Measurements from ENCODE around the gene TTYH1.

TTYH1 gene

DNA sequence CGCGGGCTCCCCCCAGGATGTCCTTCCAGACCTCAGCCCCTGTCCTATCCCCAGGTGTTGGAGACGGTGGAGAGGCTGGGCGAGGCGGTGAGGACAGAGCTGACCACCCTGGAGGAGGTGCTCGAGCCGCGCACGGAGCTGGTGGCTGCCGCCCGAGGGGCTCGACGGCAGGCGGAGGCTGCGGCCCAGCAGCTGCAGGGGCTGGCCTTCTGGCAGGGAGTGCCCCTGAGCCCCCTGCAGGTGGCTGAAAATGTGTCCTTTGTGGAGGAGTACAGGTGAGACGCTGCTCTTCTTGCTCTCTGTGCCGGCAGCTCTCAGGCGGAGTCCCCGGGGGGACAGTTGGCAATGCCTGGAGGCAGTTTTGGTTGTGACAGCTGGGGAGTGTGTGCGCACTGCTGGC is 6.9 kb downstream of the TTYH1 start:
- no peak for DNase-seq (ENCODE audit: low read depth in 2 of 2)

DNA sequence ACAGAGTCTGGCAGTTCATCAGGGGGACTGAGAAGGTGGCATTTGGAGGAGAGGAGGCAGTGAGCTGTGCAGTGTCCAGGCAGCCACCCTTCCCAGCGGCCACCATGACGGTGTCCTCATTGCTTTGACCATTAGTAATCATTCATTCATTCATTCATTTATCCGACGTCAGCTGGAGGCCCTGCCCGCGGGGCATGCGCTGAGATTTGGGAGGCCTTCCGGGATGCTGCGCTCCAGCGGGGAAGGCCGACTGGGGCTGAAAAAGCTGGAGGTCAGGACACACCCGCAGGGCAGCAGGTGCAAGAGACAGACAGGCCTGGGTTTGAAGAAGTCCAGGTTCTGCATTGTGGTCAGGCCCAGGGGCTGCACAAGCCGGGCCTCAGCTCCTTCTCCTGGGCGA is 8.9 kb downstream of the TTYH1 start:
- no peak for DNase-seq (ENCODE audit: low read depth in 2 of 2)

DNA sequence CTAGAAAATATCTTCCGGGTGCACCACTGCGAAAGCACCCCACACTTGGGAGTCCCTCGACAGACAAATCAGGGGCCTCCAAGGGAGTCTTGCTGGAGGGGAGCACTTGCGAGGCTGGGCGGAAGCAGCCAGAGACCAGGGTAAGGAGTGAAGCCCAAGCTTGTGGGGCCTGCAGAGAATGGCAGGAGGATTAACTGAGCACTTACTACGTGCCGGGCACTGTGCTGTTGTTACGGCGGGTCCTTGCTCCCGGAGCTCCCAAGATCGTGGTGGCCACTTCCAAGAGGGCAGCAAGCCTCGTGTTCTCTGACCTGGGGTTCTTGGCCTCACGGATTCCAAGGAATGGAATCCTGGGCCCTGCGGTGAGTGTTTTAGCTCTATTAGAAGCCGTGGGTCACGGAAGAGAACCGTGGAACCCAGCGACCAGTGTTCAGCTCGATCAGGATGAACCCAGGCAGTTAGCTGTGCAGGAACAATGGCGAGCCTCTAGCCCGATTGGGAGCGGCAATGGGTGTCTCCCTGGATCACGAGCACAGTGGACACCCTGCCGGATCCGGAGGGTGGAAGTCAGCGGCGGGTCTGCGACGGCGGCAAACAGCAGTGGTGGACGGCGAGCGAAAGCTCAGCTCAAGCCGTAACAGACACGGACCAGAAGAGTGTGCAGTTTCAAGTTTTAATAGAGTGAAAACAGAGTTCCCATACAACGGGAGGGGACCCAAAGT is 9.6 kb downstream of the TTYH1 start:
- DNase-seq (ENCODE audit: low read depth in 2 of 2), result no peak

DNA sequence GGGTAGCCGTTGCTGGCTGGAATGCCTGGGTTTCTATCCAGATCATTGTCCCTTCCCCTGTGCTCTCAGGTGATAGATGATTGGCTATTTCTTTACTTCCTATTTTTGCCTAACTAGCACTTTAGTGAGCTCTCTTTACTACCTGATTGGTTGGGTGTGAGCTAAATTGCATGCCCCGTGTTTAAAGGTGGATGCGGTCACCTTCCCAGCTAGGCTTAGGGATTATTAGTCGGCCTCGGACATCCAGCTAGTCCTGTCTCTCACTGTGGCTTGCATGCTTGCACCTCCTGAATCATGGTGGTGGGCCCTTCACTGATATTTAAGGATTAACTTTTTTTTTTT is 10.1 kb downstream of the TTYH1 start:
- DNase-seq (ENCODE audit: low read depth in 2 of 2), result no peak

DNA sequence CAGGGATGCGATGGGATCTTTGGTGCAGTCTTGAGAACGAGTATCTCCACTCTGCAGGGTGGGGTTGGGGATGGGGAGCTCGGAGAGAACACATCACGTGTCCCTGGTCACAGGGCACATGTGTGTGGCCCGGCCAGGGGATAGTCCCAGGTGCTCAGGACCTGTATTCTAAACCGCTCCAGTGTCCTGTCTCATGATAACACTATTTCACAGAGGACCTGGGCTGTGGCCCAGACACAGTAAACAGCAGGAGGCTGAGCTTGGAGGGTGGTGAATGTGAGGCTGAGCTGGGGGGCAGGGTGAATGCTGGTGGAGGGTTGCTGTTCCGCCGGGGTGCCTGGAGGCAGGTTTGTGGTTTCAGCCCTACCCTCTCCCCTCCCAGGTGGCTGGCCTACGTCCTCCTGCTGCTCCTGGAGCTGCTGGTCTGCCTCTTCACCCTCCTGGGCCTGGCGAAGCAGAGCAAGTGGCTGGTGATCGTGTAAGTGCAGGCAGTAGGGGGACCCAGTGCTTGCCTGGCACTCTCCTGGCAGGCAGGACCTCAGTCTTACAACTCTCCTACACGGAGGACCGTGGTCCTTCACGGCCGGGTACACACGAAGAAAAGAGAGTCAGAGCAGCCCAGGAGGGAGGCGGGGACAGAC is 11.1 kb downstream of the TTYH1 start:
- no peak for DNase-seq (ENCODE audit: low read depth in 2 of 2)

DNA sequence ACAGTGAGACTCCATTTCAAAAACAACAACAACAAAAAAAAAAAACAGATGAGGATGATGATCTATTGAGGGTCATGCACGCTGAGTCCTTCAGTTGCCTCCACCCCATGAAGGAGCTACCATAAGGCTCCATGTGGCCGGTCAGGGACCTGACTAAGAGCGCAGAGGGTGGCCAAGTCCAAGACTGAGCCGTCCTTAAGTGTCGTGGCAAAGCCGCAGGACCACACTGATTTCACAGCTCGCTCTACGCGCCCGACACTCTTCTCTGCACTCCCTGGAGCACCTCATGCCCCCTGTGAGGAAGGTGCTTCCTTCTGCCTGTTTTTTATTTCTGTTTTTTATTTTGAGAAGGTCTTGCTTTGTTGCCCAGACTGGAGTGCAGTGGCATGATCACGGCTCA is 12.3 kb downstream of the TTYH1 start:
- no peak for DNase-seq (ENCODE audit: low read depth in 2 of 2)

DNA sequence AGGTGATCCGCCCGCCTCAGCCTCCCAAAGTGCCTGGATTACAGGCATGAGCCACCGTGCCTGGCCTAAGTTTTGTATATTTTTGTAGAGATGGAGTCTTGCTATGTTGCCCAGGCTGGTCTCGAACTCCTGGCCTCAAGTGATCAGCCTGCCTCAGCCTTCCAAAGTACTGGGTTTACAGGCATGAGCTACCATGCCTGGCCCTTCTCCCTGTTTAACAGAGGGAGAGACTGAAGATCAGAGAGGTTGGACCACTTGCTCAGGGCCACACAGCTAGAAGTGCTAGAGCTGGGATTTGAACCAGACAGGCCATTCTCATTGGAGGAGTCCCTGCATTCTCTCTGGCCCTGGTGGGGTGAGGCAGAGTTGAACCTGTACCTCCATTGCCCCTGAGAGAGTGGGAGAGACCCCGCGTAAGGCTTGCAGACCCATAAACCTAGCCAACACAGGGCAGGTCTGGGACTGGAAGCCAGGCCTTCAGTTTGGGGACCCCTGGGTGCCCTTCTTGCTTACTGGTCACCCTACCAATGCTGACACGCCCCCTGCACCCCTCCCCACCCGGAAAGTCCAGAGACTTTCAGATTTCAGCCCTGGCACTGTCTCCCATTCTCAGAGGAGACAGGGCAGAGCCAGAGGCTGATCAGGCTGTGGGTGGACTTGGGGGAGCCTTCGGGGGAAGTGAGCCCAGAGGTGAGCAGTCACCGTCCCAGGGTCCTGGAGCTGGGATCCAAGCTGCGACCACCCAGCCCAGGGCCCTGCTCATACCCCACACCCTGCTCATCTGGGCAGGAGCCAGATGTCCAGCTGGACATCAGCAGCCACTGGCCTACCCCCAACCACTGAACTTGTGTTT is 13.3 kb downstream of the TTYH1 start:
- no peak for DNase-seq (ENCODE audit: low read depth in 2 of 2)

DNA sequence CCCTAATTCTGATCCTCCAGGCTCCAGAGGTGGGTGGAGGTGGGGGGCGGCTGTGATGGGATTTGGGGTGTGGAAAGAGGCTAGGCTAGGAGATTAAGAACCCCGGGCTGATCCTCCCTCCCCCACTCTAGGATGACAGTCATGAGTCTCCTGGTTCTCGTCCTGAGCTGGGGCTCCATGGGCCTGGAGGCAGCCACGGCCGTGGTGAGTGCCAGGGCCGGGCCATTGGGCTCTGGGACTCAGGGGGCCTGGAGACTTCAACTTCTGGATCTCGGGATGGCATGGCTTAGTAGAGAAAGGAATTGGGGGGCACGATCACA is 13.9 kb downstream of the TTYH1 start:
- DNase-seq (ENCODE audit: low read depth in 2 of 2), result no peak

DNA sequence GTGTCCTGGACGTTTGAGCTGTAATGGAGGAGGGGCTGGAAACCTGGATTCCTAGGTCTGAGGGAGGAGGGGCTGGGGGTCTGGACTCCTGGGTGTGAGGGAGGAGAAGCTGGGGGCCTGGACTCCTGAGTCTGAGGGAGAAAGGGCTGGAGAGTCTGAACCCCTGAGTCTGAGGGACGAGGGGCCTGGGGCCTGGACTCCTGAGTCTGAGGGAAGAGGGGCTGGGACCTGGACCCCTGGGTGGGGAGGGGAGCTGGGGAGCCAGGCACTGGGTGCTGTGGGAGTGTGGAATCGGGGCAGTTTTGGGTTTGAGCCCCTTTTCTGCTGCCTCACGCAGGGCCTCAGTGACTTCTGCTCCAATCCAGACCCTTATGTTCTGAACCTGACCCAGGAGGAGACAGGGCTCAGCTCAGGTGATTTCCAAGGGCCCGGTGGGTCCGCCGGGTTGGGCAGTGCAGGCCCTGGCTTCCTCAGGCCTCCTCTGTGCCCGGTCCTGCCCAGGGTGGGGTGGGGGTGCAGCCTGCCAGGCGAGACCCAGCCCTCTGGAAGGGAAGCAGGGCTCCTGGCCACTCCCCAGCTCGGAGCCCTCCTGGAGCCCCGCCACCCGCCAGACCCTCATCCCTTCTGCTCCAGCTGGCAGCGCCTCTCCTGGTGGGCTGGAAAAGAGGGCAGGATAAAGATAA is 14.4 kb downstream of the TTYH1 start:
- no peak for DNase-seq (ENCODE audit: low read depth in 2 of 2)

DNA sequence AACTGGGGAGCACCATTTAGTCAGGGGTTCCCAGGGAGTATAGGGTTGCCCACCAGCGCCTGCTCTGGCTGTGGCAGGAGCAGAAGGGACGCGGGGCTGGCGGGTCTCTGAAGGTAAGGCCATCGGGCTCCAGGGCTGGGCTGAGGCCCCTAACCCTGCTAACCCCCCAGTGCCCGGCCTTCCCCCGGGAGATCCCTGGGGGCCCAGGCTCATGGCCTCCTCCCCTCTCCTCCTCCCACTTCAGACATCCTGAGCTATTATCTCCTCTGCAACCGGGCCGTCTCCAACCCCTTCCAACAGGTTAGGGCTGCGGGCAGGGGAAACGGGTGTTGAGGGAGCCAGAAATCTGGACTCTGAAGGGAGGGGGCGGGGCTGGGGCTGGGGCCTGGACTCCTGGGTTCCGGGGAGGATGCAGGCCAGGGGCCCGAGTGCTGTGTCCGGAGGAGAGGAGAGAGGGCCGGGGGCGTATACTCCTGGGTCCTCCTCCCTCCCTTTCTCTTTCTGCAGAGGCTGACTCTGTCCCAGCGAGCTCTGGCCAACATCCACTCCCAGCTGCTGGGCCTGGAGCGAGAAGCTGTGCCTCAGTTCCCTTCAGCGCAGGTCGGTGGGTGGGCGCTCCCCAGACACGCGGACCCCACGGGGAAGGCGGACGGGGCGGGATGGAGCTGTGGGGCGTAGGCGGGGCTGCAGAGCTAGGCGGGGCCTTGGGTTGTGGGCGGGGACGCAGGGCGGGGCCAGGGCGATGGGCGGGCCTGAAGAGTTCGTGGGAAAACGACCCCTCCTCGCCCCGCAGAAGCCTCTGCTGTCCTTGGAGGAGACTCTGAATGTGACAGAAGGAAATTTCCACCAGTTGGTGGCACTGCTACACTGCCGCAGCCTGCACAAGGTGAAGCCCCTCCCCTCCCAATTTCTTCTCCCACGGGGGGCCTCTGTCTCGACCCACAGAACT is 15.3 kb downstream of the TTYH1 start:
- peak; percentile 25 to 39 for DNase-seq (ENCODE audit: low read depth in 2 of 2)

DNA sequence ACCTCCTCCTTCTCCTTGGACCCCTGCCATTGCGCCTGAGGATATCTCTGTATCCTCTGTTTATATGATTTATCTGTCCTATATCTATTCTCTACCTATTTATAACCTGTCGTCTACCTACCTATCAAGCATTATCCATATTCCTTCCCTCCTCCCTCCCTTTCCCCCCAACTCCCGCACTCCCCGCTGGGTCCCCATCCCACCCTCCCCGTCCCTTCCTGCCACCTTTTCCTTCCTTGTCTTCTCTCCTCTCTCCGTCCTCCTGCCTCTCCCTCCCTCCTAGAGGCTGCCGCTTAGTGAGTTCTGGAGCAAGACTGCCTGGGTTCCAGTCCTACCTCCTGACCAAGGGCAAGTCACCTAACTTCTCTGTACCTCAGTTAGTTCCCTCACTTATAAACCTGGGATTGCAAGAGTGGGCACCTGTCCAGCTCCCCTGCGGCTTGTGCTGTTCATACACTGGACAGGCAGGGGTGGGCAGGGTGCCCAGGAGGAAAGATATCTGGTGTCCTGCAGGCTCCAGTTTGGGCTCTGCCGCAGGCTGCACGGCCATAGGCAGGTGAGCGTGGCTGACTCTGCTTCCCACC is 16.1 kb downstream of the TTYH1 start:
- no peak for DNase-seq (ENCODE audit: low read depth in 2 of 2)

DNA sequence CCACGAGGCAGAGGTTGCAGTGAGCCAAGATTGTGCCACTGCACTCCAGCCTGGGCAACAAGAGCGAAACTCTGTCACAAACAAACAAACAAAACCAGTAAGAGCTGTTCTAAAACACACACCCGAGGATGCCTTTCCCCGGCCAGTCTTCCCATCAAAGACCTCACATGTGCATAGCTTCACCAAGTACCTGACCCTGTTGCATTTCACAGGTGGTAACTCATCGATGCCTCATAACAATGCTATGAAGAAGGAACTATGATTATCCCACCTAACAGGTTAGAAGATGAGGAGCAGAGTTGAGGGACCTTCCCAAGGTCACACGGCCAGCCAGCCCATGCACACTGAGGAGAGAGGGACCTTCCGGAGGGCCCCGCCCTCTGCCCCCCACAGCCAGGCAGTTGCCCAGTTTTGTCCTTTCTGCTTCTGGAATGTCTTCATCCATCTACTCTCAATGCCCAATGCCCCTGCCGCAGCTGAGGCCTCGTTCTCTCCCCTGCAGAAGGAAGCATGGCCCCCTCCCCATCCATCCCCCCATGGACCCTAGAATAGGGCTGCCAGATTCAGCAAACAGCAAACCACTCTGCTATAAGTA is 17.0 kb downstream of the TTYH1 start:
- no peak for DNase-seq (ENCODE audit: low read depth in 2 of 2)

DNA sequence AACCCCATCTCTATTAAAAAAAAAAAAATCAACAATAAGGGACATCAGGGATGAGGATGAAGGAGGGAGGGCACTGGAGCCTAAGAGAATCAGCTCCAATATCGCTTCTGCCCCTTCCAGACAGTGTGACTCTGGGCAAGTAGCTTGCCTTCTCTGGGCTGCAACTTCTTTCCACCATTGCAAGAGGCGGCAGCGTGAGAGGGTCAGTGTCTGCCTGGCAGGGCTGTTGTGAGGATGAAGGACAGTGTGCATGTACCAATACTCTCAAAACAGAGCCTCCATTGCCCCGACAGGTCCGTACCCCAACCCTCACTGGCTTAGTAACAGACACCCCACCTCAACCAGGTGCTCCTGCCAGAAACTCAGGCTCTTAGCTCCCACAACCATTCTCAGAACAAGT is 18.4 kb downstream of the TTYH1 start:
- no peak for DNase-seq (ENCODE audit: low read depth in 2 of 2)

DNA sequence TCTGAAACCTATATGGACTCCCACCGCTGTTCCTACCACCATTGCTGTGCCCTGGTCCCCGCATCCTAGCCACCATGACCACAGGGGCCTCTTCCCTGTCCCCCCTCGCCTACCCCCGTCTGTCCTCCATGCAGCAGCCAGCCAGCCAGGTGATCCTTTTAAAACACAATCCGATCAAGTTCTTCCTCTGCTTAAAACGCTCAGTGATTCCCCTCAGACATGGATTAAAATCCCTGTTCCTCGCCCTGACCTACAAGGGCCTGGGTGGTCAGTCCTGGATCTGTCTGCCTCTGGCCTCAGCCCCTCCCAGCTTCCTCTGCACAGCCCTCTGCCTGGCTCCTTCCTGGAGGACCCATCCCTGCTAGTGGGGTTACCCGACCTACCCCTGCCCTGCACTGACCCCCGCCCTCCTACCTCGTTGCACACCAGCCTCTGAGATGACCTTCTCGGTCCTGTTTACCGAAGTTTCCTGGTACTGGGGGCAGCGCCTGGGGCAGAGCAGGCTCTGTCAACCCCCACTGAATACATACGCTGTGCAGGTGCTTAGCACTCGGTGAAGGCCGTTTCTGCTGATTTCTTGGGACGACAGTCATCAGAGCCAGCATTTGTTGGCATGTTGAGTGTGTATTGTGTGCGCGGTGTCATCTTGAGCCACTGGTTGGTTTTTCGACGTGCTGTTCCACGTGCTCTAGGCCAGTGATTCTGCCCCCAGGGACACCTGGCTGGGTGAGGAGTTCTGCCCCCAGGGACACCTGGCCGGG is 19.0 kb downstream of the TTYH1 start:
- DNase-seq (ENCODE audit: low read depth in 2 of 2), result no peak

DNA sequence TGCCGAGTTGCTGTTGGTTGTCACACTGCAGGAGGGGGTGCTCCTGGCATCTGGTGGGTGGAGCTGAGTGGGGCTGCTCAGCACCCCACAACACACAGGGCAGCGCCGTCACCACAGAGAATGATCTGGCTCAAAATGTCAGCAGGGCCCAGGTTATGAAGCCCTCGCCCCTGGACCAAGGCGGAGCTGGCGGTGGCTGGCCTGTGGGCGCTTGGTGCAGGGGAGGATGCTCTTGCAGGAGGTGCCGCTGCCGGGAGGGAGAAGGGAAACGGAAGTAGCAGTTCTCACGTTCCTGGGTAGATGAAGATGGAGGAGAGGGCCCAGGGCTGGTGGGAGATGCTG is 19.6 kb downstream of the TTYH1 start:
- no peak for DNase-seq (ENCODE audit: low read depth in 2 of 2)

DNA sequence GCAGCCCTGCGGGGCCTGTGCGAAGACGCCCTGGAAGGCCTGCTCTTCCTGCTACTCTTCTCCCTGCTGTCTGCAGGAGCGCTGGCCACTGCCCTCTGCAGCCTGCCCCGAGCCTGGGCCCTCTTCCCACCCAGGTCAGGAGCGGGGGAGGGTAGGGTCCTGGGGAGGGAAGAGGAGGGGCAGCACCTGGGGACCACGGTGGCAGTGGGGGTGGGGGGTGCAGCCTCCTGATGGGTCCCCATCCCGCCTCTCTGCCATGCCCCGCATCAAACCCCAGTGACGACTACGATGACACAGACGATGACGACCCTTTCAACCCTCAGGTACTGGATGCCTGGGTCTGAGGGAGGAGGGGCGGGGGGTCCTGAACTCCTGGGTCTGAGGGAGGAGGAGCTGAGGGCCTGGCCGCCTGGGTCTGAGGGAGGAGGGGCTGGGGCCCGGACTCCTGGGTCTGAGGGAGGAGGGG is 20.3 kb downstream of the TTYH1 start:
- no peak for DNase-seq (ENCODE audit: low read depth in 2 of 2)

DNA sequence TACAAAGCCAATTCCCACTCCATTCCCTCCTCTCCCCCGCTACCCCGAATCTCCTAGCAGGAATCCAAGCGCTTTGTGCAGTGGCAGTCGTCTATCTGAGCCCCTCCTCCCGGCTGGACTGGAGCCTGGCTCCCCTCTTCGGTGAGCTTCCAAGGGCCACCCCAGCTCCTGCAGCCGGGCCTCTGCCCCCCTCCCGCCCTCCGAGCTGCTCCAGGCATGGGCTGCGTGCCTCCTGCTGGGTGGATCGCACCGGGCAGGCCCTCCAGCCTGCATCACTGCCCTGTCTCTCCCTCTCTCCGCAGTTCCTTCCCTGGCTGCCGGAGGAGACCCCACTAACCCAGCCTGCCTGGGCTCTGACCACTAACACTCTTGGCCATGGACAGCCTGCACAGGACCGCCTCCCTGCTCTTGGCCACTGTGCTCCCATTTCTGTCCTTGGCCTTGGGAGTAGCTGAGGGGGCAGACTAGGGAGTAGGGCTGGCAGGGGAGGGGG is 20.8 kb downstream of the TTYH1 start:
- DNase-seq (ENCODE audit: low read depth in 2 of 2), result no peak

DNA sequence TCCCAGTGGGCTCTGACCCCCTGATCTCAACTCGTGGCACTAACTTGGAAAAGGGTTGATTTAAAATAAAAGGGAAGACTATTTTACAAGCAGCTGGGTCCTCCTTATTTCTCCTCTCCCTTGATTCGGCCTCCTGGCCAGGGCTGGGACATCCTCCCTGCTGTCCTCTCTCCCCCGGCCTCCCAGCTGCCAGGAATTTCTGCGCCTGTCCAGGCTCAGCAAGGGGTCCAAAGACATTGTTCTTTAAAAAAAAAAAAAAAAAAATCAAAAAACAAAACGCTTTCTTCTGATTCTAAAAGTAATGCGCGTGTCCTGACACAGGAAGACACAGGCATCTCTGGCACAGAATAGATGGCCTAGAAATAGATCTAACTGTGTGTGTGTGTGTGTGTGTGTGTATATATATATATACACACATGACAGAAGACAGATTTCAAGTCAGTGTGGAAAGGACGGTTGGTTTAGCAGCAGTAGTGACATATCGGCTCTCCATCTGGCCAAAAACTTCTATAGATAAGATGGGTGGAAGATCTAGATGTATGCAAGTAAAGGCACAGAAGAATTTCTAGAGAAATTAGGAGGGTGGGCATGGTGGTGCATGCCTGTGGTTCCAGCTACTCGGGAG is 21.5 kb downstream of the TTYH1 start:
- no peak for DNase-seq (ENCODE audit: low read depth in 2 of 2)

DNA sequence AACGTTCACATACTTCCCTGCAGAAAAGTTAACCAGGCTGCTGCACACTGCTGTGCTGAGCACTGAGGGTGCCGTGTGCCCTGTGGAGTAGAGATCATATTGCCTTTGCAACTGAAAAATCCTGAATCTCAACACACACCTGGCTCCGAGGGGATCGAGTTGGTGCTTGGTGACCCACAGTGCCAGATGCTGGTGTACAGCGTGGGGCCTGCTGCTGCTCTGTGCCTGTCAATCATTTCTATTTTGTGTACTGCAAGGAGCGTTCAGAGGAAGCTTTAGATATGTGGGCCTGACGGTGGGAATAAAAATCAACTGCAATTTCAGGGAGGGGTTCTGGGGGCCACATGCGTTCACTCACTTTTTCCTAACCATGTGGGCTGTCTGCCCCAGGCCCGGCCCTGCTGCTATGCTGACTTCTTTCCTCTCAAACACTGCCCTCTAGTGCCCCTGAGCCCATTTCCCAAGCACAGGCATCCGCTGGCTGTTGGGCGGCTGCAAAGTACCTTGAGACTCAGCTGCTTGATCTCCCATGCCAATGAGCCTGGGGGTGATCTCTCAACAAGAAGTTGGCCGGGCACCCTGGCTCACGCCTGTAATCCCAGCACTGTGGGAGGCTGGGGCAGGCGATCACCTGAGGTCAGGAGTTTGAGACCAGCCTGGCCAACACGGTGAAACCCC is 24.0 kb downstream of the TTYH1 start:
- DNase-seq (ENCODE audit: low read depth in 2 of 2), result no peak

All from activated CD4-positive, alpha-beta T cell treated with anti-CD3 and anti-CD28 coated beads for 24 hours (primary cell).